Chondrocyte (in vitro differentiated cells): ENCODE measurements around the gene KCNQ5. TPM values are rescaled to one million over a fixed set of nuclear protein-coding genes. Genes with fewer than 3 reads are reported as not detected.

ENCODE experiments used
- DNase-seq: peaks from one replicate; pipeline ENCODE4 v3.0.0; 2021; ENCODE audit warnings: mixed read lengths, low spot score
- H3K27ac Mint-ChIP-seq: one replicate; pipeline ENCODE4 v1.8.0; 2021; ENCODE audit warnings: mild to moderate bottlenecking, moderate library complexity, mixed read lengths; ENCODE audit not compliant: unreplicated experiment
- H3K27me3 Mint-ChIP-seq: 2 replicates; pipeline ENCODE4 v1.8.0; 2021; ENCODE audit warnings: low read depth, mixed read lengths
- H3K36me3 Mint-ChIP-seq: 2 replicates; pipeline ENCODE4 v1.8.0; 2021; ENCODE audit warnings: low read depth, mixed read lengths
- H3K4me1 Mint-ChIP-seq: 2 replicates; pipeline ENCODE4 v1.8.0; 2021; ENCODE audit warnings: low read depth, mild to moderate bottlenecking, mixed read lengths
- H3K4me3 Mint-ChIP-seq: one replicate; pipeline ENCODE4 v1.8.0; 2021; ENCODE audit warnings: mild to moderate bottlenecking, moderate library complexity, mixed read lengths; ENCODE audit not compliant: unreplicated experiment
- H3K9me3 Mint-ChIP-seq: 2 replicates; pipeline ENCODE4 v1.8.0; 2021; ENCODE audit warnings: low read depth, mixed read lengths
- total RNA-seq: library from RNA; stranded (reverse); gene quantifications from 3 replicates; pipeline ENCODE4 v1.2.1, GENCODE V29; 2021
- TF ChIP-seq, protein P1 (sequence below): fragments of 200-600 bp; sonication (generic); IDR thresholded peaks from 2 replicates; pipeline ENCODE4 v1.5.0; 2021; ENCODE audit warnings: antibody characterized with exemption, mild to moderate bottlenecking, moderate library complexity

KCNQ5 gene
- total RNA-seq, 1 donor from 2014 or later = 4.1 TPM

DNA sequence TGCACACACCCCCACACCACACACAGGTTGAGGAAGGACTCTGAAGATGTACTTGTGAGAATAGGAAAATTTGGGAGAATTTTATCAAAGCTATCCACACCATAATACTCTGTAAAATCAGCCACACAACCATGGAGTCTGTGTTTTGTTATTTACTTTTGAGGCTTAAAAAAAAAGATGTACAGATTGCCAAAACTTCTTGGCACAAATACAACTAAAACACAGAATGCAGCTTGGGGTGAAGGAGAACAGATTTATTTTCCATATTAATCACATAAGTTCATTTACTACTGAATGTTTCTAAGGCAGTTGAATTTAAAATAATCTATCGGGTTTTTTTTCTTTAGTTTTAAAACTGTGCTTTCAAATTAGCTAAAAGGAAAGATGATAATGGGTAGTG lies 32.8 kb upstream of the KCNQ5 start:
- Mint-ChIP-seq H3K4me3 (no peak overlapping the region), H3K27ac (no peak overlapping the region), H3K9me3 (no peaks in the 10 kb centered on the region), H3K36me3 (peaks cover 2% of the 10 kb centered on the region), H3K4me1 (peaks cover 9% of the 10 kb centered on the region), H3K27me3 (peaks cover 23% of the 10 kb centered on the region)
- TF ChIP-seq, protein P1, sequence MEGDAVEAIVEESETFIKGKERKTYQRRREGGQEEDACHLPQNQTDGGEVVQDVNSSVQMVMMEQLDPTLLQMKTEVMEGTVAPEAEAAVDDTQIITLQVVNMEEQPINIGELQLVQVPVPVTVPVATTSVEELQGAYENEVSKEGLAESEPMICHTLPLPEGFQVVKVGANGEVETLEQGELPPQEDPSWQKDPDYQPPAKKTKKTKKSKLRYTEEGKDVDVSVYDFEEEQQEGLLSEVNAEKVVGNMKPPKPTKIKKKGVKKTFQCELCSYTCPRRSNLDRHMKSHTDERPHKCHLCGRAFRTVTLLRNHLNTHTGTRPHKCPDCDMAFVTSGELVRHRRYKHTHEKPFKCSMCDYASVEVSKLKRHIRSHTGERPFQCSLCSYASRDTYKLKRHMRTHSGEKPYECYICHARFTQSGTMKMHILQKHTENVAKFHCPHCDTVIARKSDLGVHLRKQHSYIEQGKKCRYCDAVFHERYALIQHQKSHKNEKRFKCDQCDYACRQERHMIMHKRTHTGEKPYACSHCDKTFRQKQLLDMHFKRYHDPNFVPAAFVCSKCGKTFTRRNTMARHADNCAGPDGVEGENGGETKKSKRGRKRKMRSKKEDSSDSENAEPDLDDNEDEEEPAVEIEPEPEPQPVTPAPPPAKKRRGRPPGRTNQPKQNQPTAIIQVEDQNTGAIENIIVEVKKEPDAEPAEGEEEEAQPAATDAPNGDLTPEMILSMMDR = no peak
- no peak for DNase-seq

DNA sequence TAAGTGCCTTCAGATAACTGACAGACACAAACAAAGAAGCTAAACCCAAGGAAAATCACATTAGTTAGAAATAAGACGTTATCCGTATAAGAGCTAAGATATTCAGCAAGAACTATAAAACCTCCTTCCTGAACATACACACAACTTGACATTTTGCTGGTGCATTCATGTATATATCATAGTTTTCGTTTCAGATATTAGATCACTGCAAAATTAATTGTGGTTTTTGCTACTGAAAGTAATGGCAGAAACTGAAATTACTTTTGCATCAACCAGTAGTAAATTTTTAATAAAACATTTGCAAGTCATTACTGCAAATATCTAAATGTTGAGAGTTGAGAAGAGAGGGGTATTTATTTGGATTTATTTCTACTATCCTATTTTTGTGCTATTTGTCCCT lies 26.1 kb upstream of the KCNQ5 start:
- peaks cover 49% of the 10 kb centered on the region for H3K27me3 Mint-ChIP-seq
- no peak overlapping the region for H3K27ac Mint-ChIP-seq
- no peaks in the 10 kb centered on the region for H3K9me3 Mint-ChIP-seq
- DNase-seq = no peak
- H3K4me3 Mint-ChIP-seq = no peak overlapping the region
- TF ChIP-seq, protein P1 = no peak
- H3K4me1 Mint-ChIP-seq = no peaks in the 10 kb centered on the region
- peaks cover 3% of the 10 kb centered on the region for H3K36me3 Mint-ChIP-seq

DNA sequence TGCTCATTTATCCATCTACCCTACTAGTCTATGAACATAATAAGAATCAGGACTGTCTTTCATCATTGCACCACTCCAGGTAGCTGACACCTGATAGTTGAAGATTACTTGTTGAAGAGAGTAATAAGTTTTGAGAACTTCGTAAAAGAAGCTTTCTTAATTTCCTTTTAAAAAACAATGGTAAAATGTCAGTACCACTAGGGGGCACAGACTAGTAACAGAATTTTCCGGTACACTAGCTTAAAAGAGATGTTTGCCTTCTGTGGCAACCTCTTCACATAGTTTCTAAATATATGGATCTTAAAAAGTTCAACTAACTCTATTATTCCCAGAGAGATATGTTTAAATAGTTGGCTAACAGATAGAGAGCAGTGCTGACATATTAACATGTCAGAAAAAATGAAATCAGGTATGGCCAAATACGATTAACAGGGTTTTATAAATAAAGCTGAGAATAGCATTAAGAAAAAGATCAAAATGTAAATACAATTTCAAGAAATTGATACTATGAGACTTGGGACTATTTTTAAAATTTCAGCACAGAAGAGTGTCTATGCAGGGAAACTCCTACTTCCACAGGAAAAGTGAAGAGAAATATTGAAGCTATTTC lies 5.4 kb upstream of the KCNQ5 start:
- Mint-ChIP-seq H3K27me3 (no peaks in the 10 kb centered on the region), H3K4me1 (peaks cover 25% of the 10 kb centered on the region), H3K27ac (no peak overlapping the region), H3K36me3 (no peaks in the 10 kb centered on the region), H3K9me3 (no peaks in the 10 kb centered on the region), H3K4me3 (no peak overlapping the region)
- TF ChIP-seq, protein P1 = peak; percentile 92
- no peak for DNase-seq

DNA sequence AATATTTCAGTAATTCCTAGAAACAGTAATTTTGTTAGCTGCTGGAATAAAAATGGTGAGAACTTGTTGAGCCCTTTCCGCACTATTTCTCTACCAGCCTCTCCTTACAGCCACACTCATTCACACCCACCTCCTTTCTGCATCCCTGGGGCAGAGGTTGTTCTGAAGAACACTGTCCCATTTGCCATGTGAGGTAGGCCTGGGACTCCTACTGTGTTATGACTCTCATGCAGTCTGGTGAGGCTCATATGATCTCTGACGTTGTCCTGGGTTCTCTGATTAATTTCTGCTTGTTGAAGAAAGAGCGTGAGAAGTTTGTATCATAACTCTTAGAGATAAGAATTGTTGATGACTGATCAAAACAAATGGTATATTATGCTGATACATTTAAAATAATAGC lies 4.1 kb upstream of the KCNQ5 start:
- Mint-ChIP-seq H3K4me1 (peaks cover 28% of the 10 kb centered on the region), H3K36me3 (no peaks in the 10 kb centered on the region), H3K9me3 (no peaks in the 10 kb centered on the region), H3K4me3 (no peak overlapping the region), H3K27ac (no peak overlapping the region), H3K27me3 (no peaks in the 10 kb centered on the region)
- TF ChIP-seq, protein P1 = no peak
- no peak for DNase-seq

DNA sequence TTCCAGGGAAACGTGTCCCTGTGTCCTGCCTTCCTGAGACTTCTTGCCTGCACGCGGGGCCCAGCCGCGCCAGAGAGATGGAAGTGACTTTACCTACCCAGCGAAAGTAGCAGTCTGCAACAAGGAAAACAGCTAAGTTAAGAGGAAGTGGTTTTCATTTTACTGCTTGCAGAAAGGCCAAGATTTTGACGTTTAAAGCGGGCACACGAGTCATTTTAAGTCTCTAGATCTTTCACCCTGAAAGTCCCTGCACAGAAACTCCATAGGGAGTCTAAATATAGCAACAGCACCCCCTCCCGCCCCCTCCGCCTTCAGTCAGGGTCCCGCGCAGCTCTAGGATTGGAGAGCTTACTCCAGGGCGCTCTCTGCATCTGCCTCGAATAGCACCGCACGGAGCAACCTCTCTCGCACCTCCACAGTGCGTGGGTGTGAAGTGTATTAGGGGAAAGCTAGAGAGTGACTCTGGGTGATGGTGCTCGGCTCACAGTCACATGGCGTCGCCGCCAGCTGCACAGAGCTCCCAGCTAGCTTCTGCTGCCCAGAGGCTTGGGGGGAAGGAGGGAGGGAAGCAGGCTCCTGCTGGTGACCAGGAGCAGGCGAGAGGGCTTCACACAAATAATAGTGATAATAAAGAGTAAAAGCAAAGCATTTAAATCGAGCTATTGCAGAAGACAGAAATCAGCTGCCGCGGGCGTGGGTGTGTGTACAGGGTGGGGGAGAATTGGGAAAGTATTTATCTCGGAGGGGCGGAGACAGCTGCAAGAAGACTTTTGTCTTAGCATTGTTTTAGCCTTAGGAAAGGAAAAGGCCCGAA lies 1.8 kb upstream of the KCNQ5 start:
- Mint-ChIP-seq H3K36me3 (no peaks in the 10 kb centered on the region), H3K27ac (peak overlapping the region; percentile 45), H3K9me3 (no peaks in the 10 kb centered on the region), H3K4me3 (peak overlapping the region; percentile 92), H3K27me3 (no peaks in the 10 kb centered on the region), H3K4me1 (peaks cover 44% of the 10 kb centered on the region)
- TF ChIP-seq, protein P1 = no peak
- DNase-seq = no peak
